Measurements from ENCODE around the gene MRPL11.
A peak's percentile ranks its signal among the peaks of the same experiment; 100 is the strongest.
"Not testable (repeated sequence)": the region's sequence is repeated elsewhere in the genome, so short reads cannot be mapped to it uniquely, and the experiment has no call there.

Gene MRPL11

DNA sequence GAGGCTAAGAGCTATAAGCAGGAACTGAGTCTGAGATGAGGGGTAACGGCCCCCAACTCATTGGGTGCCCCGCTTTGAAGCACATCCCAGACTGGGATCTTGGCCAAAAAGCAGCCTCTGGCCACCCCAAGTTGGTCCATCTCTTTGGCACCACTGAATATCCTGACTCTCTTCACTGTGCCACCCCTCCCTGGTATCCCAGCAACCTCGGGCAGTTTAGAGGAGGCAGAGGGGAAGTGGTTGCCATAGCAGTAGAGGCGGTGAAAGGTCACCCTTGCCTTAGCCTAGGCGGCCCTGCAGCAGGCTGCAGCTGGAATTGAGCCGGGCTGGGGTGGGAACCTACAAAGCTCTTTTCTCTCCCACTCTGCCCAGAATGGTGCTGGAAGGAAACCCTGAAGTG lies 29.1 kb upstream of the MRPL11 start:
- peak in 3 of 58 donors; percentile 7 to 35 (median 13) for DNase-seq

GRCh38 chr11:66467034-66467659 lies 28.5 kb upstream of the MRPL11 start:
- peak in 9 of 58 donors; percentile 15 to 64 (median 41) for DNase-seq

GRCh38 chr11:66466225-66467033 lies 27.8 kb upstream of the MRPL11 start, which contains the start of gene PELI3:
PELI3 (plus strand) TSS chr11:66466905; CDS start chr11:66468129, 1,224 bp downstream.
- DNase-seq = peak; percentile 31 to 96 (median 88)

DNA sequence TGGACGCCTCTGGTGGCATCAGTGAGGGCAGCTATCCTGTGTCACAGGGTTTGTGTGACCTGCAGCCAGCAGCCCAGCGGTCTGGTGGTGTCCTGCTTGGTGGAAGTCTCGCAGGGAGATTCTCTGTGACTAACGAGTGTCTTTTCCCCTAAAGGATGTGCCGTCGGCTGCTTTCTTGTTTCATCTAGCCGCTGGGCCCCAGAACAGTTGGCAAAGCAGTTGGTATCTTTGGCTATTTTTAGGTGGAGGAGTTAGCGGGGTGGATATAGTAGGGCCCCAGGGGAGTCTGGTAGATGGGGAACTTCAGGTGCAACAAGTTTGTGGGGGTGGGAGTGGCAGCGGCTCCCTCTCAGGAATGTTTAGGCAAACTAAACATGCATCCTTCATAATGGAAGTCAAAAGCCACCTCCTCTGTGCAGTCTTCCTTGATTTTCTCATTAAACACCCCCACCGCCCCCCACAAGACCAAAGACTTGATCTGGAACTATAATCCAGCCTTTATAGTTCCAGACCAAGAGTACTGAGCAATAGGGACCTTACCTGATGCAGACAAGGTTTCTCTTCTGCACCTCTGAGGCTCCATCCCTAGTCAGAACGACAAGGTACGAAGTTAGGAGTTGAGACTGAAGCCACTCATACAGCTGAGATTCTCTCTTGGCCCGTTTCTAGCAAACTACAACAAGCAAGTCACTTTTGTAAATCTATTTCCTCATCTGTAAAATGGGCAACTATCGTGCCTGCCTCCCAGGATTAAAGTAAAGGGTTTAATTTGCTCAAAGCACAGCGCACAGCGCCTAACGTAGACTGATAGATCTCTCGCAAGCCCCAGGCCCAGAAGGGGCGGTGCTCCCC lies 27.0 kb upstream of the MRPL11 start:
- no peak for DNase-seq

DNA sequence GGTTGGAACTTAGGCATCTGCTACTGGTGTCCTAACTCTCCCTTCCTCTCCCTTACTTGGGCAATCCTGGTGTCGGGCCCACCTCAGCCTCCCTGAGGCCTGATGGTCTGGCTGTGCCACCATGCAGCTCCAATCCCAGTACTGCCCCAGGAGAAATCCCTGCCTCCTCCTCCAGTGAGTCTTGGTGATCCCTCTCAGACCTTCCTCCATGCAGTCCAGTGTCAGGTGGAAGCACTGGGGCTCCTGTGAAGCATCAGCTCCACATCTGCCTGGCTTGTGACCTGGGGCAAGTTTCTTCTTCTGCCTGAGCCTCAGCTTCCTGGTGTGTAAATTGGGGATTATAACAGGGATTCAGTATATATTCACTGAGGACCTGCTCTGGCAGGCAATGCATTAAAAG lies 26.3 kb upstream of the MRPL11 start:
- DNase-seq = no peak

DNA sequence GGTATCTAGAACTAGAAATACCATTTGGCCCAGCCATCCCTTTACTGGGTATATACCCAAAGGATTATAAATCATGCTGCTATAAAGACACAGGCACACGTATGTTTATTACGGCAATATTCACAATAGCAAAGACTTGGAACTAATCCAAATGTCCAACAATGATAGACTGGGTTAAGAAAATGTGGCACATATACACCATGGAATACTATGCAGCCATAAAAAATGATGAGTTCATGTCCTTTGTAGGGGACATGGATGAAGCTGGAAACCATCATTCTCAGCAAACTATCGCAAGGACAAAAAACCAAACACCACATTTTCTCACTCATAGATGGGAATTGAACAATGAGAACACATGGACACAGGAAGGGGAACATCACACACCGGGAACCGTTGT lies 25.5 kb upstream of the MRPL11 start:
- not testable (repeated sequence) for DNase-seq

- DNase-seq = no peak
Observed at GRCh38 chr11:66462911-66463310, 24.3 kb upstream of the MRPL11 start.

GRCh38 chr11:66462010-66462409 lies 23.4 kb upstream of the MRPL11 start:
- DNase-seq = no peak

- DNase-seq = no peak
Observed at GRCh38 chr11:66459138-66459778, 20.6 kb upstream of the MRPL11 start.

GRCh38 chr11:66457826-66458225 lies 19.2 kb upstream of the MRPL11 start:
- DNase-seq = no peak

GRCh38 chr11:66454828-66455227 lies 16.2 kb upstream of the MRPL11 start:
- no peak for DNase-seq

DNA sequence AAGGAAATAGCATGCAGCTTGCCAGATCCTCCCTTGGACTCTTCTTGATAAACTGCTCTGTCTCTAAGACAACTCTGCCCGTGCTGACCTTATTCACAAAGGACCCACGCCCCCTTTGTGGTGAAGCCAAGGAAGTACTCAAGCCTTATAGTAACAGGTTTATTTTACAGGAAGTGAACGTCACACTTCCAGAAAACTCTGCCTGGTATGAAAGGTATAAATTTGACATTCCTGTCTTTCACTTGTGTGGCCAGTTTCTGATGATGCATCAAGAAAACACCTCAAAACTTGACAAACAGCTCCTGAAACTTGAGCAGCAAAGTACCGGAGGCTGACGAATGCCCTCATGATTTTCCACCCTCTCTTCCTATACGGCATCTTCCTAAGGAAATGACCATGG lies 15.6 kb upstream of the MRPL11 start:
- DNase-seq = no peak

- DNase-seq = no peak
Observed at GRCh38 chr11:66451663-66452062, 13.0 kb upstream of the MRPL11 start.

DNA sequence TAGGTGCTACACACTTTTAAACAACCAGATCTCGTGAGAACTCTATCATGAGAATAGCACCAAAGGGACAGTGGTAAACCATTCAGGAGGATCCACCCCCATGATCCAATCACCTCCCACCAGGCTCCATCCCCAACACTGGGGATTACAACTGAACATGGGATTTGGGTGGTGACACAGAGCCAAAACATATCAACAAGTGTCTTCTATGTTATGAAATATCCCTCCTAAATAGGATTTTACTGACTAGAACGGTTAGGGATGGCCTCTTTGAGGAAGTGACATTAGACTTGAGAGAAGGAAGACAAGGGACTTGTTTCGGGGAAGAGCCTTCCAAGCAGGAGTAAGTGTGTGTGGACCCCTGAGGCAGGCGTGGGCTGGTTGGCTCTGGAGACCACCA lies 11.9 kb upstream of the MRPL11 start:
- DNase-seq = no peak

DNA sequence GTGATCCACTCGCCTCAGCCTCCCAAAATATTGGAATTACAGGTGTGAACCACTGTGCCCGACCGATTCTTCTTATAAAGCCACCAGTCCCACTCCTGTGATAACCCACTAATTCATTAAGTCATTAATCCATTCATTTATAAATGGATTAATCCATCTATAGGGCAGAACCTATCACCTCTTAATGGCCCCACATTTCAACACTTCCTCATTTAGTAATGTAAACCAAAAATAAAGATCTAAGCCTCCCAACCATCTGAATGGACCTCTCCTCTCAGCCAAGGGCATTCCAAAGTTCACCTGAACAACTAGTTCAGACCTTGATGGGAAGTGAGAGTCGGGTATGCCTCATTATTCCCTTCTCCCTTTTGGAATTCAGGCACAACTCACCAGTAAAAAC lies 9.9 kb upstream of the MRPL11 start:
- no peak for DNase-seq

DNA sequence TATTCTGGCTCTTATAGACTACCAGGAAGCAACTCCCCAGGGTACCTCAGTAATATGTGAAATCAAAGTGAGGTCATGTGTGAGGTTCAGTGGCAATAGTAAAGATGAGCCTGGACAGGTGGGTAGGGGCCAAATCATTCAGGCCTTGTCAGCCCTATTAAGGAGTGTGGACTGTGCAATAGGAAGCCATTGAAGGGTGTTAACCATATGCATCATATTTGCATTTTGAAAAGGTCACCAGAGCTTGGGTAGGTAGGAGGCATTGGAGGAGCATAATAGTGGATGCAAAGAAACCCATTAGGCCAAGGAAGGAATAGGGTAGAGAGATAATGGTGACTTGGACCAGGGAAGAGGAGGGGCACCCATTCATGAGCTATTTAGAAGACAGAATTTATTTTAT lies 8.4 kb upstream of the MRPL11 start:
- no peak for DNase-seq

- DNase-seq = no peak
Observed at GRCh38 chr11:66443602-66444001, 5.0 kb upstream of the MRPL11 start.

GRCh38 chr11:66440940-66441282 lies 2.3 kb upstream of the MRPL11 start:
- DNase-seq = not testable (repeated sequence)

DNA sequence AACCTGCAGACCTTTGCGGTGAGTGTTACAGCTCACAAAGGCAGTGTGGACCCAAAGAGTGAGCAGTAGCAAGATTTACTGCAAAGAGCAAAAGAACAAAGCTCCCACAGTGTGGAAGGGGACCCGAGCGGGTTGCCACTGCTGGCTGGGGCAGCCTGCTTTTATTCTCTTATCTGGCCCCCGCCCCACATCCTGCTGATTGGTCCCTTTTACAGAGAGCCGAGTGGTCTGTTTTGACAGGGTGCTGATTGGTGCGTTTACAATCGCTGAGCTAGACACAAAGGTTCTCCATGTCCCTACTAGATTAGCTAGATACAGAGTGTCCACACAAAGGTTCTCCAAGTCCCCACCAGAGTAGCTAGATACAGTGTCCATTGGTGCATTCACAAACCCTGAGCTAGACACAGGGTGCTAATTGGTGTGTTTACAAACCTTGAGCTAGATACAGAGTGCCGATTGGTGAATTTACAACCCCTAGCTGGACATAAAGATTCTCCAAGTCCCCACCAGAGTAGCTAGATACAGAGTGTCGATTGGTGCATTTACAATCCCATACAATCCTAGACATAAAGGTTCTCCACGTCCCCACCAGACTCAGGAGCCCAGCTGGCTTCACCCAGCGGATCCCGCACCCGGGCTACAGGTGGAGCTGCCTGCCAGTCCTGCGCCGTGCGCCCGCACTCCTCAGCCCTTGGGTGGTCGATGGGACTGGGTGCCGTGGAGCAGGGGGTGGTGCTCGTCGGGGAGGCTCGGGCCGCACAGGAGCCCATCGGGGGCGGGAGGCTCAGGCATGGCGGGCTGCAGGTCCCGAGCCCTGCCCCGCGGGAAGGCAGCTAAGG lies 1.7 kb upstream of the MRPL11 start:
- not testable (repeated sequence) for DNase-seq

DNA sequence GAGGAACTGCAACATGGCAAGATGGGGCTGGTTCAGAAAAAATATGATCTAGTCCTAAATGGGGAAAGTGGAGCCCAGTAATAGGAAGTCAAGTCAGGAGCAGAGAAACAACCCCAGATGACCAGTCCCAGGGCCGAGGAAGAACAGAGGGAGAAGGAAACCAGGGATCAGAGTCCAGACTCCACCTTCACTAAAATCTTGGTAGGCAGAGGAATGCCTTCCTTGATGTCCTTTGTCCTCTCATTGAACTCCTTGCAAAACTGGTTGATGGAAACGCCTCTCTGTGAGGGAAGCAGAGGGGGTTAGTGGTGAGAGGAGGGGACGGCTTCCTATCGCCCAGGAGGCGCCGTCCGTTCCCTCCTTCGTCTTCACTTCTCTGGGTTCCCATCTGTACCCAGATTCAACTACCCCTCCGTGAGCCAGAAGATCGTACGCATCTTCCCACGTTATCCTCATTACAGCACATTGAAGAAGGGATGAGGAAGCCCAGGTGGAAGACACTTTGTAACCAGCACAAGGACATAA lies 607 bp downstream of the MRPL11 start:
- no peak for DNase-seq

Data from anterior cingulate cortex (tissue), 58 donors.